HG03558 (cell line): ENCODE measurements around the gene SOX6.

ENCODE experiments used
- ATAC-seq: cut with Tn5 transposase; IDR thresholded peaks from one replicate; pipeline ENCODE4 v1.9.1; 2021; ENCODE audit warnings: moderate number of reproducible peaks; ENCODE audit not compliant: unreplicated experiment; ENCODE audit errors: extremely low read depth

The SOX6 gene

GRCh38 chr11:15977116-15977515 is 379.2 kb downstream of the SOX6 start:
- no peak for ATAC-seq

GRCh38 chr11:15976433-15977045 is 379.8 kb downstream of the SOX6 start:
- ATAC-seq = no peak

GRCh38 chr11:15975742-15976141 is 380.6 kb downstream of the SOX6 start:
- ATAC-seq = no peak

GRCh38 chr11:15972838-15973237 is 383.5 kb downstream of the SOX6 start:
- no peak for ATAC-seq

GRCh38 chr11:15971215-15971546 is 385.2 kb downstream of the SOX6 start:
- ATAC-seq = no peak

GRCh38 chr11:15970506-15971214 is 385.7 kb downstream of the SOX6 start:
- ATAC-seq = no peak

- no peak for ATAC-seq
Observed at GRCh38 chr11:15969701-15970329, 386.5 kb downstream of the SOX6 start.

- ATAC-seq = peak; percentile 73
Observed at GRCh38 chr11:15969281-15969680, 387.1 kb downstream of the SOX6 start.

- no peak for ATAC-seq
Observed at GRCh38 chr11:15968461-15969130, 387.8 kb downstream of the SOX6 start.

DNA sequence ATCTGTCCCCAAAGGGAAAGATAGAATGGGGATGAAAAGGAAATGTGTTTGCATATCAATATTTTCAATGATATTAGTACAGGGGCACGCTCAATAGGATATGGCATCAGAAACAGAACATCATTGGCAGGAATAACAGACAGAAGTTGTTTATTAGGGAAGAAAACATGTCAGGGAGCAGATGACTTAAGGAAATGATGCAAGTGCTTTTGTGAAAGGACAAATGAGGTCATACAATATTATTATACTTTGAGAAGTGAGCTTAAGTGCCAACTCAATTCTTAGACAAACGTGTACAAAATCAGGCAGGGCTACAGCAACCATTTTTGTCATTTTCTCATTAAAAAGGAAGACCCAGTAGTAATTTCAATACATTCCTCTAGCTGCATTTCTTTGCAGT is 388.4 kb downstream of the SOX6 start:
- no peak for ATAC-seq

DNA sequence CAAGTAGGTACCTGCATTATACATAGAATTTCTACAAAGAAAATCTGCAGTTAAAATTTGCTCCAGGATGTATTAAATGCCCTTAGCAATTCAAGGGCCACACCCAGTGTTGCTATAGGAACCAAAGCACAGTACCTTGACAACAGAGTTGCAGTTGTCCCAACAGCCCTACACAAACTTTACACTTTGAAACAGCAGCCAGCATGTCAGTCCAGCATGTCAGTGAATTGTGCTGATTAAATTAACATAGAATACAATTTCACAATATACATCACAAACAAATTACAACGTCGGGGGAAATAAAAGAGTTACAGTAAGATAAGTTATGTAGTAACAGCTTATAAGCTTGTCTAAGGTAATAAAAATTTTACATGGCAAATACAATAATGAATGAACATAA is 389.2 kb downstream of the SOX6 start:
- ATAC-seq = no peak

GRCh38 chr11:15965562-15966250 is 390.6 kb downstream of the SOX6 start:
- no peak for ATAC-seq

DNA sequence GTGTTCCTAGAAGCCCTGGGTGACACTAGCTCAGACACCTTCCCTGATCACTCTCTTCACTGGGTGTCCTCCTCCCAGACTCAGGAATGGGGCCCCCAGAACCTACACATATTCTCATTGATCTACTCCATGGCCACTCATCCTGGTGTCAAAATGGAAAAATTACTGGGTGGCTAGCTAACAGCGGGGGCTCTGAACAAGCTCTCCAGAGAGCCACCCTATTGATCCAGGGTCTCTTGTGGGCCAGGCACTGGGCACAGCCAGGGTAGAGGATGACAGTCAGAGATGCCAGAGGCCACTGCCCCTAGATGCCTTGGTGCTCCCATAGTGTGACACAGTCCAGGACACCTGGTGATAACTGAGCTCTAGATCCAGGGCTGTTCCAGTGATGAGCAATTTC is 393.1 kb downstream of the SOX6 start:
- no peak for ATAC-seq

DNA sequence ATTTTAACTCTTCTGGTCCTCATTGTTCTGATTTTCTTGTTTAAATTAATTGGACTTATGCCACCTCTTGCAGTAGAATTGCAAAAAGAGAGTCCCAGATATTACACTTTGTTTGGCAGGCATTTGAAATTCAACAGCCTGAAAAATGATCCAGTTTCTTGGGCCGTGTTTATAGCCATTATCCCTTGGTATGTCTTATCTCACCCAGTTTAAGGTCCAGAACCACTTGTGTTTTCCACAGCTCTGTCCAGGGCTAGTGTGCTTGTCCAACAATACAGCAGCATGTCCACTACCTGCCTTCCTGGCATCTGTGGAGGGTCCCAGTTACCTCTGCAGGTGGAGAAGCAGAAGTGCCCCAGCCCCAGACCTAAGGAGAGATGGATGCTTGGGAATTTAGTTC is 397.4 kb downstream of the SOX6 start:
- ATAC-seq = no peak

GRCh38 chr11:15957234-15957633 is 399.1 kb downstream of the SOX6 start:
- ATAC-seq = no peak

DNA sequence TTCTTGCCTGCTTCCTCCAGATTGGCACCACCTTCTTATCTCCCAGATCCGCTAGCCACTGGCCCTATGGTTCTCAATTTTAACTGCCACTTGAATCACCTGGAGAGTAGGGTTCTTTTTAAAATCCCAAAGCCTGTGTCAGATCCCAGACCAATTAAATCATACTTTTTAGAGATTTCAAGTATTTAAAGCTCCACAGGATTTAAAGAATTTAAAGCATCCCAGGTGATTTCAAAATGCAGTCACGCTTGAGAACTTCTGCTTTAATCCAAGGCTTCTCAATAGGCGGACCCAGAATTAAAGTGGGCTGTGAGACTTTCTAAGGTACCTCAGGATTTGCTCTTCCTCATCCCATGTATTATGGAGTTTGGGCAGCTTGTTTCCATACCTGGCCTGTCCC is 400.0 kb downstream of the SOX6 start:
- no peak for ATAC-seq

DNA sequence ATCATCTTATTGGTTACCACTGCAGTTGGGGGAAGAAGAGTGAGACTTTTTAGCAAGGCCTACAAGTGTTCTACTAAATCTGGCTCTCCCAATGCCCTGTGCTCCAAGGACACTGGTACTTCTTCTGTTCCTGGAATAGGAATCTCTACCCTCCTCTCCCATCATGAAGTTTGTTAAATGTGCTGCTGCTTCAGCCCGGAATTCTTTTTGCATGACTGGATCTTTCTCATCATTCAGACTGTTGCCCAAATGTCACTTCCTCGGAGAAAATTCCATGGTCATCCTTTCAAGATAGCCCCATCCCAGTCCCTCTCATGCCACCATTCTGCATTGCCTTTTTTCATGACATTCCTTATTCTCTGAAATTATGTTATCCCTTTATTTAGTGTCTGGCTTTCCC is 400.8 kb downstream of the SOX6 start:
- no peak for ATAC-seq

GRCh38 chr11:15947681-15948648 is 408.4 kb downstream of the SOX6 start:
- ATAC-seq = no peak

DNA sequence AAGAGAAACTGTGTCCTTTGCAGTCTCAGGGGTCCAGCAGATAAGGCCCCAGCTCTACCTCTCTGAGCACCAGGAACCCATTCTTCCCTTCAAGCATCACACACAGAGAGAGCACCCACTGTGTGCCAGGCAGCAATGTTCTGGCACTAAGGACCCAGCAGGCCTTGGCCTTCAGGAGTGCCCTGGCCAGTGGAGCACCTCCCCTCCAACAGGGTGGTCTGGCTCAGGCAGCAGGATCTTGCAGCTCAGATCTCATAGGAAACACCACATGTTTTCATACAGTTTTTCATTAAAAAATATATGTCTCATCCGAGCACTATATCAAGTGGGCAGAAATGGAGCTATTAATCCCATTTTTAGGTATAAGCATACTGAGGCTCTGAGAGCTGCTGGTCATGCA is 410.6 kb downstream of the SOX6 start:
- no peak for ATAC-seq

- ATAC-seq = no peak
Observed at GRCh38 chr11:15944460-15944859, 411.9 kb downstream of the SOX6 start.
